GM12878 (cell line): ENCODE results near the gene AIF1L. TPM values are rescaled to one million over a fixed set of nuclear protein-coding genes. Genes with fewer than 3 reads are reported as not detected.
A peak's percentile ranks its signal among the peaks of the same experiment; 100 is the strongest.

Experiments
- ATAC-seq: fragments of 200-7000 bp; cut with Tn5 transposase; 3 replicates; pipeline ENCODE4 v1.9.1; 2020; ENCODE audit warnings: mild to moderate bottlenecking, moderate library complexity
- BruUV-seq: library from RNA; stranded (reverse); fragments of 400-500 nt; replicated peaks from 2 replicates; lab custom pipeline; 2021; lab: Mats Ljungman, UMichigan
- CTCF ChIA-PET: fragments of 300-600 bp; sonication (Branson Sonifier 250); formaldehyde crosslinking; extraction: SDS; loops from one replicate; lab custom pipeline; 2021; ENCODE audit warnings: inconsistent platforms; lab: Yijun Ruan, JAX
- POLR2A ChIA-PET: fragments of 350-600 bp; formaldehyde crosslinking; extraction: SDS; loops from one replicate; lab custom pipeline; 2021; ENCODE audit warnings: inconsistent platforms; lab: Charles Lee
- RAD21 ChIA-PET: fragments of 300-600 bp; sonication (Branson Sonifier 250); formaldehyde crosslinking; loops from one replicate; lab custom pipeline; 2023; ENCODE audit warnings: antibody characterized with exemption; ENCODE audit not compliant: unreplicated experiment; lab: Charles Lee
- SMC1A ChIA-PET: fragments of 300-600 bp; sonication (Branson Sonifier 250); formaldehyde crosslinking; loops from one replicate; lab custom pipeline; 2023; ENCODE audit not compliant: unreplicated experiment, uncharacterized antibody; lab: Charles Lee
- DNase-seq: peaks from one replicate; pipeline ENCODE4 v3.0.0-alpha.2; 2011; ENCODE audit warnings: low read depth, low spot score
- FAIRE-seq: peaks from 3 replicates; lab custom pipeline; 2011; peaks lifted over from hg19 to GRCh38; lab: Jason Lieb, UNC
- H2AFZ ChIP-seq: 2 replicates; pipeline ENCODE4 v1.6.0; 2011; ENCODE audit warnings: low read depth, low read length, control low read depth; ENCODE audit not compliant: control insufficient read depth
- H3K27ac ChIP-seq: 2 replicates; pipeline ENCODE4 v1.5.1; 2011; ENCODE audit warnings: control low read depth; ENCODE audit not compliant: control insufficient read depth, insufficient read depth
- H3K27me3 ChIP-seq, 2 experiments: replicated peaks in 1 of 2; 2 replicates each; pipeline versions ENCODE4 v1.6.0 to v1.6.1; 2011; ENCODE audit warnings: low read length in 1 of 2; ENCODE audit not compliant: control insufficient read depth in 2 of 2, insufficient read depth in 2 of 2
- H3K36me3 ChIP-seq, 2 experiments: 2 replicates each; pipeline ENCODE4 v1.5.1; 2011; ENCODE audit warnings: low read length in 1 of 2; ENCODE audit not compliant: control insufficient read depth in 2 of 2, insufficient read depth in 2 of 2
- H3K4me1 ChIP-seq: 2 replicates; pipeline ENCODE4 v1.6.1; 2011; ENCODE audit warnings: mild to moderate bottlenecking, low read length, moderate library complexity, mixed read lengths; ENCODE audit not compliant: control insufficient read depth, insufficient read depth
- H3K4me2 ChIP-seq: 2 replicates; pipeline ENCODE4 v1.6.0; 2011; ENCODE audit warnings: control low read depth; ENCODE audit not compliant: control insufficient read depth, insufficient read depth
- H3K4me3 ChIP-seq: fragments of 200-600 bp; sonication (generic); 2 replicates; pipeline ENCODE4 v1.5.1; 2016
- H3K79me2 ChIP-seq: 2 replicates; pipeline ENCODE4 v1.6.0; 2011; ENCODE audit warnings: low read length; ENCODE audit not compliant: control insufficient read depth, insufficient read depth
- H3K9ac ChIP-seq: 2 replicates; pipeline ENCODE4 v1.8.0; 2011; ENCODE audit warnings: low read length, control low read depth, mixed read lengths; ENCODE audit not compliant: control insufficient read depth, insufficient read depth
- H3K9me3 ChIP-seq: replicated peaks from 3 replicates; pipeline ENCODE4 v1.5.1; 2011; ENCODE audit warnings: mild to moderate bottlenecking, low read length; ENCODE audit not compliant: control insufficient read depth, insufficient read depth
- H4K20me1 ChIP-seq: 2 replicates; pipeline ENCODE4 v1.6.0; 2011; ENCODE audit not compliant: control insufficient read depth, insufficient read depth
- CBX5 ChIP-seq: sonication (generic); IDR thresholded peaks from 2 replicates; pipeline ENCODE4 v1.6.1; 2016; ENCODE audit warnings: low read depth, moderate library complexity, mild to moderate bottlenecking, inconsistent platforms
- MEF2A ChIP-seq: IDR thresholded peaks from 2 replicates; pipeline ENCODE4 v1.6.1; 2011; ENCODE audit warnings: low read depth, mild to moderate bottlenecking, low read length, moderate library complexity; ENCODE audit not compliant: insufficient read depth
- RAD51 ChIP-seq: fragments of 450-650 bp; IDR thresholded peaks from 2 replicates; pipeline ENCODE4 v1.6.1; 2016; ENCODE audit warnings: moderate library complexity, mild to moderate bottlenecking, inconsistent platforms
- whole genome bisulfite sequencing: methylation state at CpG from one replicate; pipeline ENCODE4 v1.1.6; 2016; ENCODE audit warnings: low lambda C conversion rate; ENCODE audit not compliant: insufficient replicate concordance, insufficient coverage; ENCODE audit errors: missing lambda C conversion rate; 5-methylcytosine and 5-hydroxymethylcytosine counted together
- in situ Hi-C: fragments of 300-500 bp; cut with MboI; formaldehyde crosslinking; loops from 9 replicates; pipeline ENCODE4 v1.14.3; 2018; ENCODE audit warnings: mixed read lengths
- intact Hi-C: fragments of 100-400 bp; cut with micrococcal nuclease; formaldehyde crosslinking; loops from one replicate; pipeline ENCODE4 v1.14.2; 2022; ENCODE audit not compliant: unreplicated experiment
- polyA plus RNA-seq, 11 experiments: library from polyadenylated mRNA; depleted of rRNA in 4 of 11; unstranded in 6 of 11; stranded (reverse) in 5 of 11; fragments of >200 nt; fragmentation: Nextera tagmentation in 4 of 11; fragmentation: Illumina TruSeq in 1 of 11; extraction: Ambion mirVana in 4 of 11; extraction: Trizol in 1 of 11; gene quantifications; 1 replicate in 1 of 11; 2 replicates in 10 of 11; pipeline versions ENCODE4 v1.2.1 to v1.2.3, GENCODE V29; 2011 to 2016; ENCODE audit warnings: inconsistent platforms in 2 of 11, missing spikeins in 2 of 11, low read depth in 1 of 11
- total RNA-seq, 4 experiments: library from RNA; depleted of rRNA in 3 of 4; stranded (reverse); fragments of >200 nt in 3 of 4; fragmentation: Illumina TruSeq in 1 of 4; extraction: Trizol in 1 of 4; gene quantifications; 2 replicates each; pipeline versions ENCODE4 v1.2.1 to v1.2.3, GENCODE V29; 2013 to 2021
- TF ChIP-seq, protein P1 (sequence below): fragments of 450-650 bp; IDR thresholded peaks from 2 replicates; pipeline ENCODE4 v1.6.1; 2018; ENCODE audit warnings: mild to moderate bottlenecking, low read depth, moderate library complexity; ENCODE audit not compliant: partially characterized antibody
- TF ChIP-seq, protein P2 (sequence below): IDR thresholded peaks from 2 replicates; pipeline ENCODE4 v1.6.1; 2011; ENCODE audit warnings: borderline replicate concordance, low read depth, mild to moderate bottlenecking, moderate library complexity, mixed read lengths, low read length; ENCODE audit not compliant: insufficient read depth; ENCODE audit errors: extremely low read length

The AIF1L gene
- total and polyA plus RNA-seq, 10 of the 15 experiments (the other 5 are each of a cell fraction or from before 2014, with no cell fraction given) = 0.07 to 0.15 (median 0.08) TPM; not detected in 7

DNA sequence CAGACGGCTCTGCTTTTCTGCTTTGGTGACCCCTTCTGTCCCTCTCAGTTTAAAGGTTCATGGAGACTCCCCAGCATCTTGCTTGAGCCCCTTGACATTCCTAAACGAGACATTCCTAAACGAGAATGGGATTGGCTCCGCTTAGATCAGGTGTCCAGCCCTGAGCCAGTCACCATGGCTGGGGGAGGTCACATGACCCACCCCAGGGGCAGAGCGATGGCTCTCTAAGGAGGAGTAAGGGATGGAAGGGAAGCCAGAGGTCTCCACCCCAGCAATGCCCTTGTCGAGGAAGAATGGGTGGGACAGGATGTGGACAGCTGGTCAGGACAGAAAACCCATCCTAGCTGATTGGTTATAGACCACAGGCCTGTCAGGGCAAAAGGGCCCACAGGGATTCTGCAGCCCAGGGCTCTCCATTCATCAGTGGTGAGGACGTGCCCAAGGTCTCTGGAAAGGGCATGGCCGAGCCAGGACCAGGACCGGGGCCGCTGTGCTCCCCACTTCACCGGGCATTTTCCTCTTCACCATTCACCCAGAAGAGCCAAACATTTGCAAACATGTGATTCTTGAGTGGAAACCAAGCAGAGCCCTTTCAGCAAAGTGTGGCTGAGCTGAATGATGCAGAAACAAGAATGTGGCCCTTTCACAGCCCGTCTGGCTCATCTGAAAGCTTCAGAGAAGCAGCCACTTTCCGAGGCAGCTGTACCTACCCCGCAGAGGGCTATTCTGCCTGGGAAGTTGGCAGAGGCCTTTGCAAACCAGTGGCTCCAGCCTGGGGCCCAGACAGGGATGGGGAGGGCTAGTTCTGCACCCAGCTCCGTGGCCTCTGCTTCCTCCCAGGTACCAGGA, 19.8 kb upstream of the AIF1L start:
- no peak for FAIRE-seq
- Histone ChIP-seq H3K4me3 (no peak overlapping the region), H2AFZ (no peak overlapping the region), H3K4me1 (no peaks in the 10 kb centered on the region), H3K4me2 (no peak overlapping the region), H4K20me1 (no peaks in the 10 kb centered on the region), H3K9ac (no peak overlapping the region), H3K36me3 (no peaks in the 10 kb centered on the region), H3K27me3 (no peaks in the 10 kb centered on the region), H3K27ac (no peak overlapping the region), H3K9me3 (no peaks in the 10 kb centered on the region), H3K79me2 (no peaks in the 10 kb centered on the region)
- SMC1A ChIA-PET = no interaction called here
- TF ChIP-seq RAD51 (no peak), MEF2A (no peak), CBX5 (no peak)
- TF ChIP-seq, protein P1, sequence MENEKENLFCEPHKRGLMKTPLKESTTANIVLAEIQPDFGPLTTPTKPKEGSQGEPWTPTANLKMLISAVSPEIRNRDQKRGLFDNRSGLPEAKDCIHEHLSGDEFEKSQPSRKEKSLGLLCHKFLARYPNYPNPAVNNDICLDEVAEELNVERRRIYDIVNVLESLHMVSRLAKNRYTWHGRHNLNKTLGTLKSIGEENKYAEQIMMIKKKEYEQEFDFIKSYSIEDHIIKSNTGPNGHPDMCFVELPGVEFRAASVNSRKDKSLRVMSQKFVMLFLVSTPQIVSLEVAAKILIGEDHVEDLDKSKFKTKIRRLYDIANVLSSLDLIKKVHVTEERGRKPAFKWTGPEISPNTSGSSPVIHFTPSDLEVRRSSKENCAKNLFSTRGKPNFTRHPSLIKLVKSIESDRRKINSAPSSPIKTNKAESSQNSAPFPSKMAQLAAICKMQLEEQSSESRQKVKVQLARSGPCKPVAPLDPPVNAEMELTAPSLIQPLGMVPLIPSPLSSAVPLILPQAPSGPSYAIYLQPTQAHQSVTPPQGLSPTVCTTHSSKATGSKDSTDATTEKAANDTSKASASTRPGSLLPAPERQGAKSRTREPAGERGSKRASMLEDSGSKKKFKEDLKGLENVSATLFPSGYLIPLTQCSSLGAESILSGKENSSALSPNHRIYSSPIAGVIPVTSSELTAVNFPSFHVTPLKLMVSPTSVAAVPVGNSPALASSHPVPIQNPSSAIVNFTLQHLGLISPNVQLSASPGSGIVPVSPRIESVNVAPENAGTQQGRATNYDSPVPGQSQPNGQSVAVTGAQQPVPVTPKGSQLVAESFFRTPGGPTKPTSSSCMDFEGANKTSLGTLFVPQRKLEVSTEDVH = no peak
- TF ChIP-seq, protein P2, sequence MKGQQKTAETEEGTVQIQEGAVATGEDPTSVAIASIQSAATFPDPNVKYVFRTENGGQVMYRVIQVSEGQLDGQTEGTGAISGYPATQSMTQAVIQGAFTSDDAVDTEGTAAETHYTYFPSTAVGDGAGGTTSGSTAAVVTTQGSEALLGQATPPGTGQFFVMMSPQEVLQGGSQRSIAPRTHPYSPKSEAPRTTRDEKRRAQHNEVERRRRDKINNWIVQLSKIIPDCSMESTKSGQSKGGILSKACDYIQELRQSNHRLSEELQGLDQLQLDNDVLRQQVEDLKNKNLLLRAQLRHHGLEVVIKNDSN = peak; percentile 29
- DNase-seq = no peak
- in situ Hi-C loops = no loop called here
- no peak for ATAC-seq
- RAD21 ChIA-PET = no interaction called here
- BruUV-seq = no TSS peak
- intact Hi-C loops = no loop called here
- 39% methylated on average over 15 of the region's 15 CpGs for WGBS
- POLR2A ChIA-PET = no interaction called here
- CTCF ChIA-PET = interaction anchor here (0.7 to 1.1 kb wide), 2 partner anchors 19 to 382 kb away, joined by 3 read pairs; no protein-coding TSS in a partner anchor
